Heart right ventricle (tissue), 16 donors: Measurements from ENCODE around the gene HMGCL. TPM values are rescaled to one million over a fixed set of nuclear protein-coding genes. Genes with fewer than 3 reads are reported as not detected.

Experiments
- ATAC-seq, 8 donors: fragments of 200-7000 bp; cut with Tn5 transposase; one replicate each; pipeline ENCODE4 v1.9.1; 2020; ENCODE audit warnings: mild to moderate bottlenecking in 8 of 8, moderate library complexity in 8 of 8, moderate number of reproducible peaks in 1 of 8
- DNase-seq, 2 donors: peaks; one replicate each; pipeline ENCODE4 v3.0.0-alpha.2; 2020
- H3K27ac ChIP-seq, 10 donors: fragments of 200-600 bp; sonication (generic) in 2 of 10; one replicate each; pipeline versions ENCODE4 v1.5.0 to v1.8.0; 2020 to 2022; ENCODE audit warnings: mild to moderate bottlenecking in 3 of 10
- H3K27me3 ChIP-seq, 7 donors: fragments of 200-600 bp; one replicate each; pipeline ENCODE4 v1.8.0; 2021 to 2022; ENCODE audit warnings: mild to moderate bottlenecking in 2 of 7
- H3K36me3 ChIP-seq, 9 donors: fragments of 200-600 bp; sonication (generic) in 1 of 9; one replicate each; pipeline versions ENCODE4 v1.5.0 to v1.8.0; 2020 to 2022; ENCODE audit warnings: mild to moderate bottlenecking in 2 of 9
- H3K4me1 ChIP-seq, 9 donors: fragments of 200-600 bp; sonication (generic) in 1 of 9; one replicate each; pipeline versions ENCODE4 v1.5.0 to v1.8.0; 2020 to 2022; ENCODE audit warnings: mild to moderate bottlenecking in 4 of 9
- H3K4me3 ChIP-seq, 10 donors: fragments of 200-600 bp; sonication (generic) in 2 of 10; one replicate each; pipeline versions ENCODE4 v1.5.0 to v1.8.0; 2020 to 2022; ENCODE audit warnings: mild to moderate bottlenecking in 7 of 10, moderate library complexity in 2 of 10
- H3K9me3 ChIP-seq, 11 donors: fragments of 200-600 bp in 10 of 11; sonication (generic) in 2 of 11; one replicate each; pipeline versions ENCODE4 v1.5.0 to v1.8.0; 2013 to 2022; ENCODE audit warnings: mild to moderate bottlenecking in 2 of 11, control low read depth in 1 of 11, moderate library complexity in 1 of 11
- CTCF ChIP-seq, 9 donors: fragments of 200-600 bp; sonication (generic) in 2 of 9; IDR thresholded peaks; one replicate each; pipeline versions ENCODE4 v1.5.0 to v1.8.0; 2021 to 2022; ENCODE audit warnings: antibody characterized with exemption in 9 of 9, mild to moderate bottlenecking in 5 of 9, moderate library complexity in 1 of 9
- WGBS, 2 donors: extraction: QIAGEN DNeasy Blood & Tissue Kit; methylation state at CpG; one replicate each; pipeline ENCODE4 v1.1.7; 2013; ENCODE audit warnings: inconsistent platforms in 1 of 2; 5-methylcytosine and 5-hydroxymethylcytosine counted together
- intact Hi-C, 10 donors: fragments of 100-400 bp; cut with DNase I; formaldehyde crosslinking; loops; one replicate each; pipeline versions ENCODE4 v1.11.1 to v1.14.2; 2022
- polyA plus RNA-seq, 2 donors: library from polyadenylated mRNA; stranded (reverse); fragments of 200-250 nt; gene quantifications; one replicate each; pipeline ENCODE4 v1.2.3, GENCODE V29; 2013
- total RNA-seq, 10 donors: library from RNA; stranded (reverse); fragmentation: NEBNext Ultra II Directional in 3 of 10; extraction: Animal tissue kit (Norgen Biotek cat#: 25700) in 3 of 10; gene quantifications; one replicate each; pipeline versions ENCODE4 v1.2.1 to v1.2.4, GENCODE V29; 2021 to 2023
- donor health status: Arrhythmogenic right ventricular cardiomyopathy.
- donor health status: ischemic (EF 13 %, LVEDD 7.1; RV severe dilation, severe dysfunction).
- donor health status: healthy with polysubstance abuse.
- donor health status: DM: no; HTN: yes; CAD: no.
- donor health status: DM: no; HTN: no; CAD: no.
- donor health status: ischemic (EF 25% LVEDD 6.9; RV normal size, moderate dysfunction).
- donor health status: ischemic (EF 25% LVEDD 5.7; RV mildly dilated, moderate dysfunction).
- donor health status: healthy.
- donor health status: DM: yes; HTN: yes; CAD: no.
- donor health status: Ischemic cardiomyopathy.
- donor health status: ischemic (EF 35%, LVEDD 5.7; RV mildly dilated, moderate dysfunction).
- donor health status: nonischemic (EF 11% LVEDD 7.7; RV severe dilation, severe dysfunction).
- donor health status: DM: yes; HTN: yes; CAD: no.
- donor health status: PGD.
- donor health status: ischemic (EF 29% LVEDD 5.4; RV normal size, mild dysfunction).
- donor health status: nonischemic (EF 23%, LVEDD 6.1; RV moderate dilation, normal function).

Gene HMGCL
- total and polyA plus RNA-seq, 12 donors: 25.7 to 44.3 (median 37.0) TPM

- Histone ChIP-seq H3K27ac (peak overlapping the region in 3 of 10 donors; percentile 84 to 90 (median 84)), H3K4me1 (peaks cover 4 to 37% (median 27%) of the 10 kb centered on the region in 9 donors), H3K27me3 (no peaks in the 10 kb centered on the region), H3K36me3 (peaks cover 0 to 60% (median 22%) of the 10 kb centered on the region in 9 donors), H3K9me3 (no peaks in the 10 kb centered on the region), H3K4me3 (peak overlapping the region in 9 of 10 donors; percentile 67 to 88 (median 82))
- TF ChIP-seq CTCF (IDR thresholded peaks at IDR 0.05): no peak
- intact Hi-C loops: no loop called here
- DNase-seq (no peak), ATAC-seq (no peak)
- WGBS, 2 donors: 71% methylated on average over 19 of the region's 19 CpGs
Observed at GRCh38 chr1:23792151-23792945, 32.9 kb downstream of the HMGCL start.

- Histone ChIP-seq H3K27ac (peak overlapping the region in 9 of 10 donors; percentile 57 to 91 (median 84)), H3K4me3 (peak overlapping the region; percentile 57 to 88 (median 82)), H3K36me3 (peaks cover 0 to 60% (median 29%) of the 10 kb centered on the region in 9 donors), H3K27me3 (no peaks in the 10 kb centered on the region), H3K9me3 (no peaks in the 10 kb centered on the region), H3K4me1 (peaks cover 4 to 37% (median 27%) of the 10 kb centered on the region in 9 donors)
- 1% methylated on average over 15 of the region's 15 CpGs for WGBS, 2 donors
- intact Hi-C loops: no loop called here
- TF ChIP-seq CTCF (IDR thresholded peaks at IDR 0.05): no peak
- DNase-seq (no peak), ATAC-seq (peak in 5 of 8 donors; percentile 5 to 20 (median 17))
Observed at GRCh38 chr1:23791516-23792047, 33.6 kb downstream of the HMGCL start.

GRCh38 chr1:23790696-23791515 lies 34.3 kb downstream of the HMGCL start, which contains the start of gene LYPLA2:
Gene LYPLA2, plus strand, starts transcription at chr1:23791145. Its CDS starts 1,538 bp downstream, at chr1:23792683.
- Histone ChIP-seq H3K9me3 (no peaks in the 10 kb centered on the region), H3K4me1 (peaks cover 4 to 37% (median 27%) of the 10 kb centered on the region in 9 donors), H3K4me3 (peak within 1 kb of the TSS; percentile 57 to 88 (median 82)), H3K27me3 (no peaks in the 10 kb centered on the region), H3K36me3 (peaks cover 0 to 62% (median 34%) of the 10 kb centered on the region in 9 donors), H3K27ac (peak within 1 kb of the TSS in 9 of 10 donors; percentile 57 to 91 (median 84))
- ATAC-seq (peak; percentile 83 to 96 (median 94)), DNase-seq (peak; percentile 94 to 95)
- TF ChIP-seq CTCF (IDR thresholded peaks at IDR 0.05): no peak
- intact Hi-C loops: no loop called here
- 1% methylated on average over 43 to 47 of the region's 47 CpGs for WGBS, 2 donors

- no peaks in the 10 kb centered on the region for H3K9me3 ChIP-seq
- no peaks in the 10 kb centered on the region for H3K27me3 ChIP-seq
- peaks cover 4 to 39% (median 27%) of the 10 kb centered on the region in 9 donors for H3K4me1 ChIP-seq
- no peak for ATAC-seq
- WGBS, 2 donors: 94 to 97% methylated on average over 3 of the region's 3 CpGs
- H3K4me3 ChIP-seq: no peak overlapping the region
- no peak for DNase-seq
- no peak overlapping the region for H3K27ac ChIP-seq
- intact Hi-C loops: no loop called here
- no peak for TF ChIP-seq CTCF (IDR thresholded peaks at IDR 0.05)
- peaks cover 0 to 64% (median 27%) of the 10 kb centered on the region in 9 donors for H3K36me3 ChIP-seq
Observed at GRCh38 chr1:23788695-23789094, 36.5 kb downstream of the HMGCL start.
